H9 (cell line): ENCODE measurements around the gene HEXD. TPM values are rescaled to one million over a fixed set of nuclear protein-coding genes. Genes with fewer than 3 reads are reported as not detected.
A peak's percentile ranks its signal among the peaks of the same experiment; 100 is the strongest.

Experiments
- DNase-seq: peaks from one replicate; pipeline ENCODE4 v3.0.0-alpha.2; 2017
- H2AFZ ChIP-seq: one replicate; pipeline ENCODE4 v1.6.1; 2013; ENCODE audit warnings: mild to moderate bottlenecking, low read length, control low read depth, moderate library complexity
- H2AK5ac ChIP-seq: 2 replicates; pipeline ENCODE4 v1.6.1; 2013; ENCODE audit warnings: low read length, control low read depth, mixed read lengths; ENCODE audit not compliant: insufficient read length
- H2BK120ac ChIP-seq: one replicate; pipeline ENCODE4 v1.6.1; 2013; ENCODE audit warnings: low read depth, mild to moderate bottlenecking, low read length, control low read depth, inconsistent platforms; ENCODE audit not compliant: poor library complexity, severe bottlenecking
- H2BK12ac ChIP-seq: 2 replicates; pipeline ENCODE4 v1.6.1; 2013; ENCODE audit warnings: low read length, control low read depth, mixed read lengths, low read depth; ENCODE audit not compliant: insufficient read length
- H2BK15ac ChIP-seq: 2 replicates; pipeline ENCODE4 v1.6.1; 2013; ENCODE audit warnings: low read depth, low read length, control low read depth
- H2BK20ac ChIP-seq: one replicate; pipeline ENCODE4 v1.6.1; 2013; ENCODE audit warnings: low read depth, mild to moderate bottlenecking, low read length, control low read depth, inconsistent platforms; ENCODE audit not compliant: poor library complexity, severe bottlenecking
- H2BK5ac ChIP-seq: 2 replicates; pipeline ENCODE4 v1.6.1; 2013; ENCODE audit warnings: low read length, control low read depth, mixed read lengths; ENCODE audit not compliant: insufficient read length
- H3K14ac ChIP-seq: 2 replicates; pipeline ENCODE4 v1.6.1; 2013; ENCODE audit warnings: low read length, control low read depth; ENCODE audit not compliant: insufficient read depth
- H3K18ac ChIP-seq: 2 replicates; pipeline ENCODE4 v1.6.1; 2013; ENCODE audit warnings: low read depth, mild to moderate bottlenecking, mixed read lengths, low read length, control low read depth; ENCODE audit not compliant: insufficient read length
- H3K23ac ChIP-seq: 2 replicates; pipeline ENCODE4 v1.6.1; 2013; ENCODE audit warnings: low read length, control low read depth, mixed read lengths, low read depth; ENCODE audit not compliant: insufficient read length
- H3K23me2 ChIP-seq: 2 replicates; pipeline ENCODE4 v1.6.1; 2013; ENCODE audit warnings: low read depth, mild to moderate bottlenecking, mixed read lengths, low read length, control low read depth; ENCODE audit not compliant: insufficient read length, poor library complexity, severe bottlenecking
- H3K27ac ChIP-seq: 2 replicates; pipeline ENCODE4 v1.5.1; 2013; ENCODE audit warnings: low read length, control low read depth, mixed read lengths, low read depth; ENCODE audit not compliant: insufficient read length
- H3K27me3 ChIP-seq: 2 replicates; pipeline ENCODE4 v1.6.1; 2013; ENCODE audit warnings: low read length, control low read depth, inconsistent platforms; ENCODE audit not compliant: insufficient read depth
- H3K4ac ChIP-seq: 2 replicates; pipeline ENCODE4 v1.6.1; 2013; ENCODE audit warnings: low read depth, mild to moderate bottlenecking, control low read depth, inconsistent platforms, low read length, moderate library complexity
- H3K4me1 ChIP-seq: 2 replicates; pipeline ENCODE4 v1.6.1; 2013; ENCODE audit warnings: low read length, control low read depth, inconsistent platforms; ENCODE audit not compliant: insufficient read depth
- H3K4me2 ChIP-seq: 2 replicates; pipeline ENCODE4 v1.6.1; 2013; ENCODE audit warnings: low read length, control low read depth, mixed read lengths; ENCODE audit not compliant: insufficient read length, insufficient read depth
- H3K56ac ChIP-seq: 2 replicates; pipeline ENCODE4 v1.6.1; 2013; ENCODE audit warnings: low read depth, mild to moderate bottlenecking, mixed read lengths, low read length, control low read depth; ENCODE audit not compliant: insufficient read length
- H3K79me1 ChIP-seq: 2 replicates; pipeline ENCODE4 v1.6.1; 2013; ENCODE audit warnings: low read depth, mild to moderate bottlenecking, moderate library complexity, low read length, control low read depth, inconsistent platforms; ENCODE audit not compliant: insufficient read depth, poor library complexity, severe bottlenecking
- H3K79me2 ChIP-seq: 2 replicates; pipeline ENCODE4 v1.6.1; 2013; ENCODE audit warnings: low read length, control low read depth, inconsistent platforms; ENCODE audit not compliant: insufficient read depth
- H3K9ac ChIP-seq: 2 replicates; pipeline ENCODE4 v1.6.1; 2013; ENCODE audit warnings: low read length, control low read depth, mixed read lengths; ENCODE audit not compliant: insufficient read length; ENCODE audit errors: extremely low read depth
- H3K9me3 ChIP-seq: one replicate; pipeline ENCODE4 v1.6.1; 2013; ENCODE audit warnings: low read depth, low read length, inconsistent platforms; ENCODE audit not compliant: control insufficient read depth
- H3T11ph ChIP-seq: one replicate; pipeline ENCODE4 v1.6.1; 2013; ENCODE audit warnings: mild to moderate bottlenecking, low read length, control low read depth, inconsistent platforms
- H4K20me1 ChIP-seq: one replicate; pipeline ENCODE4 v1.6.1; 2013; ENCODE audit not compliant: control insufficient read depth, insufficient read length, insufficient read depth
- H4K5ac ChIP-seq: 2 replicates; pipeline ENCODE4 v1.6.1; 2013; ENCODE audit warnings: low read depth, mild to moderate bottlenecking, mixed read lengths, low read length, control low read depth; ENCODE audit not compliant: insufficient read length
- H4K8ac ChIP-seq: replicated peaks from 2 replicates; pipeline ENCODE4 v1.6.1; 2013; ENCODE audit warnings: low read length, control low read depth, mixed read lengths, low read depth; ENCODE audit not compliant: insufficient read length
- H4K91ac ChIP-seq: 2 replicates; pipeline ENCODE4 v1.6.1; 2013; ENCODE audit warnings: low read depth, mild to moderate bottlenecking, moderate library complexity, mixed read lengths, low read length, control low read depth; ENCODE audit not compliant: insufficient read length
- H3K27ac Mint-ChIP-seq, 3 experiments: 2 replicates in 2 of 3; 3 replicates in 1 of 3; pipeline ENCODE4 v1.8.0; 2020 to 2021; ENCODE audit warnings: mixed read lengths in 3 of 3, mild to moderate bottlenecking in 1 of 3, moderate library complexity in 1 of 3
- H3K27me3 Mint-ChIP-seq: 2 replicates; pipeline ENCODE4 v1.8.0; 2021; ENCODE audit warnings: low read depth, mild to moderate bottlenecking, moderate library complexity, mixed read lengths
- H3K36me3 Mint-ChIP-seq, 3 experiments: 2 replicates in 2 of 3; 3 replicates in 1 of 3; pipeline ENCODE4 v1.8.0; 2020 to 2021; ENCODE audit warnings: low read depth in 3 of 3, mixed read lengths in 3 of 3; ENCODE audit not compliant: insufficient read depth in 1 of 3
- H3K4me1 Mint-ChIP-seq, 2 experiments: 2 replicates each; pipeline ENCODE4 v1.8.0; 2020; ENCODE audit warnings: mixed read lengths in 2 of 2
- H3K4me3 Mint-ChIP-seq, 2 experiments: 2 replicates in 1 of 2; 3 replicates in 1 of 2; pipeline ENCODE4 v1.8.0; 2020 to 2021; ENCODE audit warnings: mild to moderate bottlenecking in 2 of 2, mixed read lengths in 2 of 2, moderate library complexity in 1 of 2
- H3K9me3 Mint-ChIP-seq, 2 experiments: 2 replicates in 1 of 2; 3 replicates in 1 of 2; pipeline ENCODE4 v1.8.0; 2020; ENCODE audit warnings: mild to moderate bottlenecking in 2 of 2, mixed read lengths in 2 of 2, moderate library complexity in 1 of 2
- CTCF ChIP-seq: fragments of 200-600 bp; sonication (generic); conservative IDR thresholded peaks from 3 replicates; pipeline ENCODE4 v1.8.0; 2021; ENCODE audit warnings: antibody characterized with exemption, mild to moderate bottlenecking
- WGBS: extraction: QIAGEN DNeasy Blood & Tissue Kit; methylation state at CpG from one replicate; pipeline ENCODE4 v1.1.7; 2013; ENCODE audit warnings: missing lambda C conversion rate, low lambda C conversion rate, mixed read lengths; ENCODE audit not compliant: insufficient read length; ENCODE audit errors: extremely low coverage; 5-methylcytosine and 5-hydroxymethylcytosine counted together
- total RNA-seq: library from RNA; stranded (reverse); gene quantifications from 2 replicates; pipeline ENCODE4 v1.2.1, GENCODE V29; 2021

The HEXD gene
- total RNA-seq, 1 experiment from 2014 or later, result 23.2 TPM

DNA sequence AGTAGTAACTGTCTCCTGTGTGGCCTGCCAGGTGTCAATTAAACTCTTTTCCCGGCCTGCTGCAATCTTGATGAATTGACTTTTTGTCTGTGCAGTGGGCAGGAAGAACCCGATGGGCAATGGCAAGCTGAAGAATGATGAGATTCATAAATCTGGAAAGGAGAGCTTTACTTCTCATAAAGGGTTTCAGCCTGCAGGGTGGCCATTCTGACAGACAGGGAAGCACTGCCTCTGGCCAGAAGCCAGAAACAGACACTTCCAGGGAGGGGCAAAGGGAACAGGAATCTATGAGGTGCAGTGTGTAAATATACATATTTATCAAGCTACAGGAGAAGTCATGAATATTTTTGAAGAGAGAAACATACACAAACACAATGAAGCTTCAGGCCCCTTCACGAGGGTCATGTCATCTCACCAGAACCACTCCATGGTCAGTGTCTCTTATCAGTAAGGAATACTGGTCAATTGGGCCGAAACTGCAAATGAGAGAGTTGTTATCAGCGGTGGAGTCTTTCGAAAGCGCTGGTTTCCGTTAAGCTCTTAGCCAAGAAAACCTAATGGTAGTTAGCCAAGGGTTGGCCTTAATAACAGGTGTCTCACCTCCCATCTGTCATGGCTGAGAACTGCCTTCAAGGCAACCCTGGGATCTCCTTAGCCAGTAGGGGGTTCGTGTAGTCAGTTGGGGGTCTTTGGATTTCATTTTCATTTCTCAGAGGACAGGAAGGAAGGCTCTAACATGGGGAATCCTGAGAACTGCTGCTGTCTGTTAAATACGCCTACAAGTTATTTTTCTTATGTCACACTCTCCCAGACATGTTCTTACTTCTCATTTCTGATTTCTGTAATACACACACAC, 39.2 kb downstream of the HEXD start:
- WGBS, result no CpG with 5 or more reads among the region's 10 CpGs
- Histone ChIP-seq H3K27me3 (no peaks in the 10 kb centered on the region), H3K4me2 (peak overlapping the region; percentile 38), H2BK15ac (no peak overlapping the region), H3K79me2 (no peaks in the 10 kb centered on the region), H4K8ac (no peak overlapping the region), H3K4me1 (no peaks in the 10 kb centered on the region), H2BK5ac (no peak overlapping the region), H3K27ac (no peak overlapping the region), H3T11ph (no peak overlapping the region), H3K4ac (no peak overlapping the region), H3K9ac (no peak overlapping the region), H4K5ac (no peak overlapping the region), H4K20me1 (no peaks in the 10 kb centered on the region), H2AK5ac (no peak overlapping the region), H3K23me2 (peaks cover 6% of the 10 kb centered on the region), H2BK120ac (no peak overlapping the region), H3K23ac (no peak overlapping the region), H3K56ac (no peak overlapping the region), H2BK12ac (no peak overlapping the region), H3K9me3 (no peaks in the 10 kb centered on the region), H3K18ac (no peak overlapping the region), H2AFZ (no peak overlapping the region), H3K79me1 (no peaks in the 10 kb centered on the region), H2BK20ac (no peak overlapping the region), H4K91ac (no peak overlapping the region), H3K14ac (no peak overlapping the region)
- H3K9me3 Mint-ChIP-seq, result peaks cover 20 to 28% of the 10 kb centered on the region in 2 experiments
- H3K27ac Mint-ChIP-seq, result peak overlapping the region in 1 of 3 experiments; percentile 91; a peak in 2 of 7 replicates
- TF ChIP-seq CTCF, result no peak
- DNase-seq, result no peak
- peaks cover 9 to 40% (median 32%) of the 10 kb centered on the region in 3 experiments for H3K36me3 Mint-ChIP-seq
- H3K4me3 Mint-ChIP-seq, result peak overlapping the region; percentile 92 to 97
- peaks cover 5% of the 10 kb centered on the region for H3K27me3 Mint-ChIP-seq
- peaks cover 9 to 11% of the 10 kb centered on the region in 2 experiments for H3K4me1 Mint-ChIP-seq
